ACC112 (cell line): ENCODE data around the gene EYA3.

Experiments
- H2AFZ ChIP-seq: fragments of 200-600 bp; sonication (generic); one replicate; pipeline ENCODE4 v1.6.0; 2017; ENCODE audit warnings: antibody characterized with exemption, low read length; ENCODE audit not compliant: unreplicated experiment
- H3K27ac ChIP-seq: fragments of 200-600 bp; sonication (generic); 2 replicates; pipeline ENCODE4 v1.5.1; 2014; ENCODE audit warnings: low read depth, mild to moderate bottlenecking, antibody characterized with exemption, low read length, moderate library complexity
- H3K27me3 ChIP-seq: fragments of 200-600 bp; sonication (generic); 2 replicates; pipeline ENCODE4 v1.6.1; 2014; ENCODE audit warnings: mild to moderate bottlenecking, antibody characterized with exemption, low read length, moderate library complexity, mixed read lengths; ENCODE audit not compliant: insufficient read depth
- H3K36me3 ChIP-seq: fragments of 200-600 bp; sonication (generic); 2 replicates; pipeline ENCODE4 v1.6.1; 2016; ENCODE audit warnings: mild to moderate bottlenecking, antibody characterized with exemption, low read length, moderate library complexity, mixed read lengths; ENCODE audit not compliant: insufficient read depth
- H3K4me1 ChIP-seq: fragments of 200-600 bp; sonication (generic); one replicate; pipeline ENCODE4 v1.6.1; 2016; ENCODE audit warnings: low read length, mixed read lengths; ENCODE audit not compliant: insufficient read depth, unreplicated experiment, control insufficient read depth
- H3K4me3 ChIP-seq: fragments of 200-600 bp; sonication (generic); 2 replicates; pipeline ENCODE4 v1.5.1; 2014; ENCODE audit warnings: mild to moderate bottlenecking, low read depth, low read length
- H3K79me2 ChIP-seq: fragments of 200-600 bp; sonication (generic); one replicate; pipeline ENCODE4 v1.6.0; 2016; ENCODE audit warnings: low read length; ENCODE audit not compliant: control insufficient read depth, unreplicated experiment, insufficient read depth

The EYA3 gene, protein sequence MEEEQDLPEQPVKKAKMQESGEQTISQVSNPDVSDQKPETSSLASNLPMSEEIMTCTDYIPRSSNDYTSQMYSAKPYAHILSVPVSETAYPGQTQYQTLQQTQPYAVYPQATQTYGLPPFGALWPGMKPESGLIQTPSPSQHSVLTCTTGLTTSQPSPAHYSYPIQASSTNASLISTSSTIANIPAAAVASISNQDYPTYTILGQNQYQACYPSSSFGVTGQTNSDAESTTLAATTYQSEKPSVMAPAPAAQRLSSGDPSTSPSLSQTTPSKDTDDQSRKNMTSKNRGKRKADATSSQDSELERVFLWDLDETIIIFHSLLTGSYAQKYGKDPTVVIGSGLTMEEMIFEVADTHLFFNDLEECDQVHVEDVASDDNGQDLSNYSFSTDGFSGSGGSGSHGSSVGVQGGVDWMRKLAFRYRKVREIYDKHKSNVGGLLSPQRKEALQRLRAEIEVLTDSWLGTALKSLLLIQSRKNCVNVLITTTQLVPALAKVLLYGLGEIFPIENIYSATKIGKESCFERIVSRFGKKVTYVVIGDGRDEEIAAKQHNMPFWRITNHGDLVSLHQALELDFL

GRCh38 chr1:28088168-28088961 lies at the start of gene EYA3:
Gene EYA3 (minus strand): TSS chr1:28088610. CDS start chr1:28058026, 30,584 bp downstream.
- no peaks in the 10 kb centered on the region for H3K27me3 ChIP-seq
- H3K79me2 ChIP-seq: peaks cover 49% of the 10 kb centered on the region
- H3K4me3 ChIP-seq: peak within 1 kb of the TSS; percentile 84
- no peaks in the 10 kb centered on the region for H3K36me3 ChIP-seq
- peak within 1 kb of the TSS; percentile 63 for H2AFZ ChIP-seq
- peaks cover 22% of the 10 kb centered on the region for H3K4me1 ChIP-seq
- H3K27ac ChIP-seq: peak within 1 kb of the TSS; percentile 65

DNA sequence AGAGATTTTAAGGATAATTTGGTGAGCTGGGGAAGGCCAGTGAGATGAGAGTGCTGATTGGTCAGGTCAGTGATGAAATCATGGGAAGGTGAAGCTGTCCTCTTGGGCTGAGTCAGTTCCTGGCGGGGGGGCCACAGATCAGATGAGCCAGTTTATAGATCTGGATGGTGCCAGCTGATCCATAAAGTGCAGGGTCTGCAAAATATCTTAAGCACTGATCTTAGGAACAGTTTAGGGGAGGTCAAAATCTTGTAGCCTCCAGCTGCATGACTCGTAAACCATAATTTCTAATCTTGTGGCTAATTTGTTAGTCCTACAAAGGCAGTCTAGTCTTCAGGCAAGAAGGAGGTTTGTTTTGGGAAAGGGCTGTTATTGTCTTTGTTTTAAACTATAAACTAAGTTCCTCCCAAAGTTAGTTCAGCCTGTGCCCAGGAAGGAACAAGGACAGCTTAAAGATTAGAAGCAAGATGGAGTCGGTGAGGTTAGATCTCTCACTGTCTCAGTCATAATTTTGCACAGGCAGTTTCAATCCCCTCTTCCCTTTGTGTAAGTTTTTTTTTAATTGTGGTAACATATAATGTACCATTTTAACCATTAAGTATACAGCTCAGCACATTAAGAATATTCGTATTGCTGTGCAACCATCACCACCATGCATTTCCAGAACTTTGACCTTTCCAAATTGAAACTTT lies 48.7 kb upstream of the EYA3 start:
- Histone ChIP-seq H3K79me2 (no peaks in the 10 kb centered on the region), H3K4me3 (no peak overlapping the region), H3K36me3 (no peaks in the 10 kb centered on the region), H2AFZ (no peak overlapping the region), H3K27ac (no peak overlapping the region), H3K4me1 (peaks cover 8% of the 10 kb centered on the region), H3K27me3 (no peaks in the 10 kb centered on the region)

DNA sequence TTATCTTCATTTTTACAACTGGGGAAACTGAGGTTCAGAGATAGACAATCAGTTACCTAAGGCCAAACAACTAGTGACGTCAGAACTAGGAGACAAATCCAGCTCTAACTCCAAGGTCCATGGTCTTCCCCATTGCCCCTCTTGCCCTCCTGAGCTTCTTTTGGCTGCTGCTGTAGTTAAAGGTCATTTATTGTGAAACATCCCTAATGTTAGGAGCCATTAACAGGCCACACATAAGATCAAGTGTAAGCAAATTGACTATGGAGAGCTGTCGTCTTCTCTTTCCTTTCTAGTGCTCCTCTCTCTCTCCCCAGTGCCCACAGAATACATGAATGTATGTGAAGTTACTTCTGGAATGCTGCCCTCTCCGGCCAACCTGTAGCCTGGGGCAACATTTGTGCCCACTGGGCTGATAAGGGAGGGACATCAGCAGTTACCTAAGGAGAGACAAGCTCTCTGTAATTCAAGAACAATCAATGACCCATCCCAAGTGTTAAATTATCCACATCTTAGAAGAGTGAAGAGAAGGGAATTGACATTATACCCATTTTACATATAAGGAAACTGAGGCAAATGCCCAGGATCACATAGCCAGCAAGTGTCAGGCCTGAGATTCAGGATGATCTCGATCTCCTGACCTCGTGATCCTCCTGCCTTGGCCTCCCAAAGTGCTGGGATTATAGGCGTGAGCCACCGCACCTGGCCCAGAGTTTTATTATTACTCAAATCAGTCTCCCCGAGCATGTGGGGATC lies 47.9 kb upstream of the EYA3 start:
- Histone ChIP-seq H3K27me3 (no peaks in the 10 kb centered on the region), H3K36me3 (no peaks in the 10 kb centered on the region), H3K79me2 (no peaks in the 10 kb centered on the region), H3K27ac (no peak overlapping the region), H3K4me1 (peaks cover 8% of the 10 kb centered on the region), H3K4me3 (no peak overlapping the region), H2AFZ (no peak overlapping the region)

DNA sequence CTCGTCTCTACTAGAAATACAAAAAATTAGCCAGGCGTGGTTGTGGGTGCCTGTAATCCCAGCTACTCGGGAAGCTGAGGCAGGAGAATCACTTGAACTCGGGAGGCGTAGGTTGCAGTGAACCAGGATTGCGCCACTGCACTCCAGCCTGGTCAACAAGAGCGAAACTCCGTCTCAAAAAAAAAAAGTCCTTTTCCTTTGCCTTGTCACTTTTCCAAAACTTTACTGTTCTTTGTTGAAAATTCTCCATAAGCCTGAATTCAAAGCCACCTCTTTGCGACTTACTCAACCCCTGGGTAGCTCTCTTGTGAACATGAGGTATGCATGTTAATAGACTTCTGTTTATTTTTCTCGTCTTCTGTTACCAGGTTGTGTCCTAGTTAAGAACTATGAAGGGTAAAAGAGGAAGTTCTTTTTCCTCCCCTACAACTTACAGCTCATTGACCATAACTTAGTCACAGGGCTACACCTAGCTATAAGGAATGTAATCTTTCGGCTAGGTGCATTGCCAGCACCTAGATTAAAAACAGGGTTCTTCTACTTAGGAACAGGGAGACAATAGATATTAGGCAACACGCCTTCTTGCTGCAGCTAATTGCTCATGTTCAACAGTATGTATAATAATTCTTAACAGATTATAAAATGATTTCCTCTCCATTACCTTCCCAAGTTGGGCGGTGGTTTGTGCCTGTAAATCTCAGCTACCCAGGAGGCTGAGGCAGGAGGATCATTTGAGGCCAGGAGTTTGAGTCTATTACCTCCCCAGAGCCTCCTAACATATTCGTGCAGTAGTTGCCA lies 47.2 kb upstream of the EYA3 start:
- no peak overlapping the region for H2AFZ ChIP-seq
- H3K36me3 ChIP-seq: no peaks in the 10 kb centered on the region
- H3K79me2 ChIP-seq: no peaks in the 10 kb centered on the region
- no peak overlapping the region for H3K27ac ChIP-seq
- H3K27me3 ChIP-seq: no peaks in the 10 kb centered on the region
- no peak overlapping the region for H3K4me3 ChIP-seq
- peaks cover 8% of the 10 kb centered on the region for H3K4me1 ChIP-seq

DNA sequence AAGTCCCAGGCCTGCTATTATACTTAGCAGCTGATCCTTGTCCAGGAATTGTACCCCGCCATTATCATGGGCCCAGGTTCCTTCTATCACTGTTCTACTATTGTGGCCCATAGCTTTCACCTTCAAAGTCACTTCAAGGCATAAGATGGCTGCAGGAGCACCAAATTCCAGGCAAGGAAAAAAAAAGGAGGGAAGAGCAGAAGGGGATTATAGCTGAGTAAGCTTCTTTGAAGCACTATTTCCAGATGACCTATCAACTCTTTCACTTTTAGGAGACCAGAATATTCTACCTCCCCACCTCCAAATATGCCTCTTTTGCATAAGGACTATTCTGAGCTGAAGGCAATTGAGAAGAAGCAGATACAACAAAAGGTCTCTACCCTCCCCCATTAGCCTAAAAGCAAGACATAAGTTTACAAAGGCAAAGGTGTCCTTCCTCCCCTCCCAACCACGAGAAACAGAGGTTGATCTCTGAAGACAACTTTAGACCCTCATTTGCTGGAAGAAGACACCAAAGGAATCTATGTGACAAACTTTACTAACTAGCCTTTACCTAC lies 46.3 kb upstream of the EYA3 start:
- H3K79me2 ChIP-seq: no peaks in the 10 kb centered on the region
- H3K27me3 ChIP-seq: no peaks in the 10 kb centered on the region
- no peak overlapping the region for H3K4me3 ChIP-seq
- H2AFZ ChIP-seq: no peak overlapping the region
- H3K36me3 ChIP-seq: no peaks in the 10 kb centered on the region
- no peak overlapping the region for H3K27ac ChIP-seq
- H3K4me1 ChIP-seq: peaks cover 8% of the 10 kb centered on the region

DNA sequence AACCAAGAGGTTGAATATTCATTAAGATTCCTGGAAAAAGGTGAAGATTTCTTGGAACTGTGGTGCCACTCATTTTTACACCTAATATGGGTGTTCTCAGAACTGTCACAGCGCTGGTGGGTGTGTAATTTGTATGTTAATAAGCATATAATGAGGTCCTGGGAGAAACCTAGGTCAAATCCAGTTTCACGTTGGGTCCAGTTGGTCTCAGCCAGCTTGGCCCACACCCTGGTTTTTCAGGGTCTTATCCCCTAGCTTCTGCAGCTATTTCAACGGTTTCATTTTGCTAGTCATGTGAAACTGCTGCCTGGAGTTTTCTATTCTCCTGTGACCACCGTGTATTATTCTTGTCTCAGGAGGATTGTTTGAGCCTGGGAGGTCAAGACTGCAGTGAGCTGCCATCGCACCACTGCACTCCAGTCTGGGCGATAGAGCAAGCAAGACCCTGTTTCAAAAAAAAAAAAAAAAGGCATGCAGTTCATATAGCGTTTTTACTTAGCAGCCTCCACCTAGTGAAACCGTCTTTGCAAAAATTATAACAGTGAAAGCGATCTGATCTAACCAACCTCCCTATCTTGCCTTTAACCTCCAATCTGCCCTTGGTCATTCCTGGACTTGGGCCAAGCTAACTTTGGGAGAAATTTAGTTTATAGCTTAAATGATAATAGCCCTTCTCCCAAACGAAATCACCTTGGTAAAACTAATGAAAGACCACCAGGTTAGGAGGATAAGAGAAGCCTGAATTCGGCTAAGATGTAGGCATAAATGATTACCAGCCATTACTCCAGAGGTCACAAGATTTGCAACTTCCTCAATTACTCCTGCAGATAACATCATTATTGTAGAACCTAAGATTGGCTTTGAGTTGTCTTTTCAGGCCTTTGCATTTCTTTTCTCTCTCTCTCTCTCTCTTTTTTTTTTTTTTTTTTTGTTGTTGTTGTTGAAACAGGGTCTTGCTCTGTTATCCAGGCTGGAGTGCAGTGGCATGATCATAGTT lies 44.1 kb upstream of the EYA3 start:
- no peak overlapping the region for H2AFZ ChIP-seq
- H3K36me3 ChIP-seq: no peaks in the 10 kb centered on the region
- no peaks in the 10 kb centered on the region for H3K79me2 ChIP-seq
- no peak overlapping the region for H3K27ac ChIP-seq
- peaks cover 12% of the 10 kb centered on the region for H3K4me1 ChIP-seq
- H3K4me3 ChIP-seq: no peak overlapping the region
- no peaks in the 10 kb centered on the region for H3K27me3 ChIP-seq

- no peak overlapping the region for H3K4me3 ChIP-seq
- peaks cover 7% of the 10 kb centered on the region for H3K4me1 ChIP-seq
- no peak overlapping the region for H3K27ac ChIP-seq
- no peaks in the 10 kb centered on the region for H3K27me3 ChIP-seq
- H3K79me2 ChIP-seq: no peaks in the 10 kb centered on the region
- H2AFZ ChIP-seq: no peak overlapping the region
- H3K36me3 ChIP-seq: no peaks in the 10 kb centered on the region
Measured at GRCh38 chr1:28130901-28131300, 42.5 kb upstream of the EYA3 start.

DNA sequence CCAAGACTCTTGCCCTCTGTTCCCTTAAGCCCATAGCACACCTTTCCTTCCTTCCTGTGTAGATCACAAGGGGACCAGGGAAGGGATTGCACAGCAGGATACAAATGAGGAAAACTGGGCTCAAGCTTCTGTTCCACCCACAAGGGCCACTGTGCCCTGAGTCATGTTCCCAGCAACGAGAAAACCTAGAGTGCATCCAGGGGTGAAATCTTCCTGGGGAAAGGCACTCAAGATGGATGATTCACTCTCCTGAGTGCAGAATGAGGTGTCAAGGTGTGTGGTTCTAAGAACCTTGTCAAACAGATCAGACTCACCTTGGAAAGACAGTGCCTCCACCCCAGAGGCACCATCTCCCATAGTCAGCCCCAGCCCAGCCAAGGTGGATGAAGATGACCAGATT lies 40.7 kb upstream of the EYA3 start:
- Histone ChIP-seq H3K36me3 (no peaks in the 10 kb centered on the region), H2AFZ (no peak overlapping the region), H3K4me3 (no peak overlapping the region), H3K79me2 (no peaks in the 10 kb centered on the region), H3K4me1 (peaks cover 7% of the 10 kb centered on the region), H3K27me3 (no peaks in the 10 kb centered on the region), H3K27ac (no peak overlapping the region)
